HG02938 (cell line): ENCODE results near the gene ATXN7L1.
A peak's percentile ranks its signal among the peaks of the same experiment; 100 is the strongest.

ENCODE experiments used
- ATAC-seq: cut with Tn5 transposase; IDR thresholded peaks from one replicate; pipeline ENCODE4 v1.9.1; 2021; ENCODE audit warnings: mild to moderate bottlenecking, moderate library complexity; ENCODE audit not compliant: unreplicated experiment

ATXN7L1 gene

GRCh38 chr7:105654095-105654686 lies 222.2 kb downstream of the ATXN7L1 start:
- no peak for ATAC-seq

GRCh38 chr7:105653441-105654005 lies 222.9 kb downstream of the ATXN7L1 start:
- no peak for ATAC-seq

GRCh38 chr7:105652359-105652993 lies 223.9 kb downstream of the ATXN7L1 start:
- peak; percentile 71 for ATAC-seq

GRCh38 chr7:105651798-105652197 lies 224.6 kb downstream of the ATXN7L1 start:
- no peak for ATAC-seq

GRCh38 chr7:105650382-105650970 lies 225.9 kb downstream of the ATXN7L1 start:
- no peak for ATAC-seq

GRCh38 chr7:105649727-105650381 lies 226.5 kb downstream of the ATXN7L1 start:
- ATAC-seq: no peak

GRCh38 chr7:105648561-105649401 lies 227.6 kb downstream of the ATXN7L1 start:
- no peak for ATAC-seq

- ATAC-seq: no peak
These were observed 228.8 kb downstream of the ATXN7L1 start for GRCh38 chr7:105647591-105647990.

GRCh38 chr7:105644937-105645336 lies 231.5 kb downstream of the ATXN7L1 start:
- no peak for ATAC-seq

GRCh38 chr7:105643851-105644250 lies 232.5 kb downstream of the ATXN7L1 start:
- no peak for ATAC-seq

- ATAC-seq: no peak
These were observed 233.0 kb downstream of the ATXN7L1 start for GRCh38 chr7:105643384-105643783.

- ATAC-seq: no peak
These were observed 234.1 kb downstream of the ATXN7L1 start for GRCh38 chr7:105642264-105642663.

GRCh38 chr7:105640956-105641810 lies 235.2 kb downstream of the ATXN7L1 start:
- ATAC-seq: no peak

GRCh38 chr7:105639667-105640493 lies 236.5 kb downstream of the ATXN7L1 start:
- no peak for ATAC-seq

- no peak for ATAC-seq
These were observed 237.4 kb downstream of the ATXN7L1 start for GRCh38 chr7:105638902-105639495.

GRCh38 chr7:105638334-105638733 lies 238.1 kb downstream of the ATXN7L1 start:
- ATAC-seq: no peak

- no peak for ATAC-seq
These were observed 238.6 kb downstream of the ATXN7L1 start for GRCh38 chr7:105637755-105638154.

- ATAC-seq: no peak
These were observed 239.4 kb downstream of the ATXN7L1 start for GRCh38 chr7:105636982-105637381.
